Effector CD4-positive, alpha-beta T cell (primary cell): ENCODE measurements around the gene SERPINB2. TPM values are rescaled to one million over a fixed set of nuclear protein-coding genes. Genes with fewer than 3 reads are reported as not detected.

ENCODE experiments used
- DNase-seq: peaks from one replicate; pipeline ENCODE4 v3.0.0-alpha.2; 2020
- total RNA-seq: gene quantifications from one replicate; lab custom pipeline; 2026; lab: John Stamatoyannopoulos, UW

Gene SERPINB2, protein sequence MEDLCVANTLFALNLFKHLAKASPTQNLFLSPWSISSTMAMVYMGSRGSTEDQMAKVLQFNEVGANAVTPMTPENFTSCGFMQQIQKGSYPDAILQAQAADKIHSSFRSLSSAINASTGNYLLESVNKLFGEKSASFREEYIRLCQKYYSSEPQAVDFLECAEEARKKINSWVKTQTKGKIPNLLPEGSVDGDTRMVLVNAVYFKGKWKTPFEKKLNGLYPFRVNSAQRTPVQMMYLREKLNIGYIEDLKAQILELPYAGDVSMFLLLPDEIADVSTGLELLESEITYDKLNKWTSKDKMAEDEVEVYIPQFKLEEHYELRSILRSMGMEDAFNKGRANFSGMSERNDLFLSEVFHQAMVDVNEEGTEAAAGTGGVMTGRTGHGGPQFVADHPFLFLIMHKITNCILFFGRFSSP
- not detected for total RNA-seq

DNA sequence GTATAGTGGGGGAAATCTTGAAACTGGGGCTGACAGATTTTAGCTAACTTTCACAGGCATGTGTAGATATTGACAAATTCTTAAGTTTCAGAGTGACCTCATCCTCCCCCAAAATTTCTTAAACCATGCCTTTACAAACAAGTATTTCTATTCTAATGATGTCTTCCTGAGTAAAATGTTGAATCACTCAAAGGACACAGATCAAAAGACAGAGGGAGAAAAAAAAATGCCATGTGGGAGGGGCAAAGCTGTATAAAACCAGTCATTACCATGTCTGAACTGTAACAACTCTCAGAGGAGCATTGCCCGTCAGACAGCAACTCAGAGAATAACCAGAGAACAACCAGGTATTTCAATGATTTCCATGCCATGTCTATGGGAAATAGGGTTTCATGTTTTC is at the start of gene SERPINB2:
Gene SERPINB2 (plus strand): TSS at position 282 of the 400 bp plus-strand sequence. CDS start 3,740 bp downstream, outside the sequence.
- no peak for DNase-seq

- DNase-seq: no peak
These were observed 44.5 kb upstream of the SERPINB2 start for GRCh38 chr18:63843008-63843407.

- DNase-seq: no peak
These were observed 43.3 kb upstream of the SERPINB2 start for GRCh38 chr18:63844254-63844653.

DNA sequence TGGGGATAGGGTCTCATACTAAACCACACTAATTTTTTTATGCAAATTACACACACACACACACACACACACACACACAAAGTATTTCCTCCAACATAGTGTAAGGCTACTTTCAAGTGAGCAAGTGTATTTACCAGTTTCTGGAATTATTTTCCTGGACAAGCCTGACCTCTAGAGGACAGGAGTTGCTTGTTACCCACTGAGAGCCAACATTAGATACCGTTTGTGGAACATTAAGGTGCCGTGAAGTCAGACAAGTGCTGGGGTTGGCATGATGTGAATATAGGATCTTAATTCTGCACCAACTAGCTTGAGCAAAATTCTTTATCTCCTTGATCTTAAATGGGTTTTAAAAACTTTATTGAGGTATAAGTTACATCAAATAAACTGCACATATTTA is 39.3 kb upstream of the SERPINB2 start:
- DNase-seq: no peak

GRCh38 chr18:63850020-63850419 is 37.5 kb upstream of the SERPINB2 start:
- no peak for DNase-seq

GRCh38 chr18:63850636-63851035 is 36.9 kb upstream of the SERPINB2 start:
- no peak for DNase-seq

- no peak for DNase-seq
These were observed 29.0 kb upstream of the SERPINB2 start for GRCh38 chr18:63858456-63858855.

- DNase-seq: no peak
These were observed 27.6 kb upstream of the SERPINB2 start for GRCh38 chr18:63859781-63860475.

GRCh38 chr18:63860531-63860930 is 27.0 kb upstream of the SERPINB2 start:
- no peak for DNase-seq

- no peak for DNase-seq
These were observed 20.0 kb upstream of the SERPINB2 start for GRCh38 chr18:63867368-63868125.

GRCh38 chr18:63868546-63868945 is 19.0 kb upstream of the SERPINB2 start:
- DNase-seq: no peak

DNA sequence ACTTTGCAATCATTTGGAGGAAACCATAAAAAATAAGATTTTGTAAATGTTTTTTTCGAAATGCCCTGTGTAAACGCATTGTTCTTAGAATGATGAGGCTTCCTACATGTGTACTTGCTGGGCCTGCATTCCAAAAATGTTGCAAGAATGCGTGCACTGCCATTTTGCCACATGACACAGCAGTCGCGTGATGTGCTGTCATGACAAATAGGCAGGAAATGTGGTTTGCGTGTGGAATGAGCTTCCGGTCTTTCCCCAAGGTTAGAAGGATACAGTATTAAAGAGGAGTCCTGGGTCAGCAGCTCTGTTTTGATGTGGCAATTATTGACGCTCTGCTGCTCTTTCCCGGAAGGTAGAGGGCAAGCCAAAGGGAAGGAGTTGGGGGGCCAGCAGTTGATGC is 18.1 kb upstream of the SERPINB2 start:
- no peak for DNase-seq

GRCh38 chr18:63869851-63870250 is 17.7 kb upstream of the SERPINB2 start:
- DNase-seq: no peak

- DNase-seq: no peak
These were observed 15.7 kb upstream of the SERPINB2 start for GRCh38 chr18:63871836-63872235.

DNA sequence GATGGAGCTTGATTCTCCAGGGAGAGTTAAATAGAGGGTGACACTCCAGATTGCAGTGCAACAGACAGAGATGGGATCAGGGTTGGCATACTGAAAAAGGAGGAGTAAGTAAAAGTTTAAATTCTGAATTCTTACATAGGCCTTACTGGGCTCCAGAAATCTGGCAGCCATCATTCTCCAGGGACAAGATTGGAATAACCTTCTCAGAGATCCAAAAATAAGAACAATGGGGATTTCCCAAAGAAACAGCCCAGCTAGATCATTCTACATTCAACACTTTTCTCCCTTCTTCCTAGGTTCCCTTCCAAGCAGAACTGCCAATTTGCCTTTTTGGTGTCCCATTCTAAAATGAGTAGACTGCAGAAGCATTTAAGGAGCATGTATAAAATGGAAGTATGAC is 14.9 kb upstream of the SERPINB2 start:
- no peak for DNase-seq

GRCh38 chr18:63878343-63878742 is 9.2 kb upstream of the SERPINB2 start:
- DNase-seq: no peak

- DNase-seq: no peak
These were observed 8.6 kb upstream of the SERPINB2 start for GRCh38 chr18:63878925-63879324.

DNA sequence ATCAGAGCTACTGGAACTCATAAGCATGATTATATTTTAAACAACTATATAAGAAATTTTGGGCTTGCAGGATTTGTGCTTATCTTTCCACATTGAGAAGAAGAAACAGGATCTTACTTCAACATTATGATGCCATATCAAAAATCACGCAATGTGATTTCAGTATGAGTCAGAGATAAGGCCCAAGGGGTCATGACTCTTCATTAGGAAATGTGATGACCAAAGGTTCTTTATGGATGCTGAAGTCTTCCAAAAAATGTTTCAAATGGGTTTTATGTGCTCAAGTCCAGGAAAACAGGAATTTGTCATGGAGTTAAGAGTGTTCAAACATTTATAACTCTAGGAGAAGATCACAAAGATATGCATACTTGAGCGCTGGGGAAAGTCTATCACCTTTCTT is 7.8 kb upstream of the SERPINB2 start:
- no peak for DNase-seq

- no peak for DNase-seq
These were observed 5.7 kb upstream of the SERPINB2 start for GRCh38 chr18:63881851-63882250.

GRCh38 chr18:63882333-63883141 is 5.0 kb upstream of the SERPINB2 start:
- no peak for DNase-seq

GRCh38 chr18:63883617-63884016 is 3.9 kb upstream of the SERPINB2 start:
- no peak for DNase-seq

GRCh38 chr18:63888470-63889190 is 1.1 kb downstream of the SERPINB2 start:
- DNase-seq: no peak
